Activated CD4-positive, CD25-positive, alpha-beta regulatory T cell (primary cell): ENCODE results near the gene SEMA5A.

Source experiments
- DNase-seq, 4 experiments: peaks; one replicate each; lab custom pipeline; 2025; lab: John Stamatoyannopoulos, UW

The SEMA5A gene

DNA sequence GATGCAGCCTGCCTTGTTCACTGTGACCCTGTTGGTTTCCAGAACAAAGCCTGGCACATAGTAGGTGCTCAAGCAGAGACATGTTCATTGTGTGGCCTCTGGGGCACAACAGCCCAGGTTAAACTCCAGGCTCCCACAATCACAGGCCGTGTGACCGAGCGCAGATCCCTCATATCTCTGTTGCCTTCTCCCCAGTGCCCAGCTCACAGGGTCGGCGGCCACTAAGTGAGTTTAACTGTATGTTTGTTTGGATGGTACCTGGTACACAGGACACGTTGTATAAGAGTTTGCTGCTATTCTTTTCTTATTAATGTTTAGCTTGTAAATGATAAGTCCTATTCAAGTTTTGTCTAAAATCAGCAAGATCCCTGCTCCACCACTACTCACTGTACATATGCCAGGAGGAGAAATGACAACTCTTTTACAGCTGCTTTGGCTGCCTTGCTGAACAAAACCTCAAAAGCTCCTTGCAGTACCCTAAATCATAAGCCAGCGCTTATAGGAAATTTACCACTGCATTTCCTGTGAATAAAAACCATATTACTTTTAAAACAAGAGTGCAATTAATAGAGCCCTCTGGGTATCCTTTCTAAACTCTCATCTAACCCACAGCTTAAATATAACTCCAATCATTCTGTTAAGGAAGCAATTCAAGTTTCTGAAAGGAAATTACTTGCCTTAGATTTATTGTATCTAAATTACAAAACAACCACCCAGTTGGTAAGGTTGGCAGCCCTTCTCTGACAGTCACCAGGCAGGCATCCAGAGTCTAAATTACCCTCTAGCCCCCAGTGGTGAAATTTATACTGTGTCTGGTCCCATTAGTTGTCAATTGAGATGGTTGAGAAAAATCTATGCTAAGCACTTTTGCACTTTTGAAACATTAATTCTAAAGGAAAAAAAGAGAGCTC lies 379.4 kb downstream of the SEMA5A start:
- no peak for DNase-seq

GRCh38 chr5:9165546-9165945 lies 380.3 kb downstream of the SEMA5A start:
- DNase-seq, result no peak

- no peak for DNase-seq
Measured at GRCh38 chr5:9160747-9161146, 385.1 kb downstream of the SEMA5A start.

GRCh38 chr5:9157811-9158210 lies 388.1 kb downstream of the SEMA5A start:
- no peak for DNase-seq

GRCh38 chr5:9157020-9157419 lies 388.9 kb downstream of the SEMA5A start:
- DNase-seq, result no peak

GRCh38 chr5:9156282-9156681 lies 389.6 kb downstream of the SEMA5A start:
- DNase-seq, result no peak

DNA sequence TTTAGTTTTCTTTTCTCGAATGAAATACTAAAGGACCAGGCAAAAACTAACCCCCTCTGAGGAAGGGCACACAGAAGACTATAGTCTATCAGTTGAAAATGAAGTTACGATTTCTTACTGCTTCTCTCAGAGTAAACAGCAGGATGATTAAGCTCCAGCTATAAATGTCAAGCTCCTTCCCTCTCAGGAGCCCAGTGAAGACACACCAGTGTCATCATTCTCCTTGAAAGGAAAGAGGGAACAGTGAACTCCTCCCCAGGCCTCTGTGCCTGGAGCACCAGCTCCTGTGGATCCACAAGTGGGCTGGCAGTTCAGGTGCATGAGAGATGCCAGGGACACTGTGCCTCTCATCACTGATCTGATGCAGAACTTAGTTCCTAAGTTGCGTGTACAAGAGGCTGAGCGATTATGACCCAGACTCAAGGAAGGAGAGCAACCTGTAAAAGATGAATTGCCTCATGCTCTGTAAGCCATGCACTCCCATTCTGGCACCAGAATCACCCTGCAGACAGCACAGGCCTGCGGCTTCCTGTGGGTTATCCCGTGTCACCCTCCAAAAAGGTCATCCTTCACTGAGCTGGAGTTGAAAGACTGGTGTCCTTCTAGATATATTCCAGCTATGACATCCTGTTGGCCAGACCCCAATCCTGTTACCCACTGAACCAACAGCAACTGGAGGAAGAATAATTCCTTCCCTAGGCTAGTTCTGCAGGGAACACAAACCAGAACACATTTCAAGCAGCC lies 394.0 kb downstream of the SEMA5A start:
- DNase-seq, result no peak

DNA sequence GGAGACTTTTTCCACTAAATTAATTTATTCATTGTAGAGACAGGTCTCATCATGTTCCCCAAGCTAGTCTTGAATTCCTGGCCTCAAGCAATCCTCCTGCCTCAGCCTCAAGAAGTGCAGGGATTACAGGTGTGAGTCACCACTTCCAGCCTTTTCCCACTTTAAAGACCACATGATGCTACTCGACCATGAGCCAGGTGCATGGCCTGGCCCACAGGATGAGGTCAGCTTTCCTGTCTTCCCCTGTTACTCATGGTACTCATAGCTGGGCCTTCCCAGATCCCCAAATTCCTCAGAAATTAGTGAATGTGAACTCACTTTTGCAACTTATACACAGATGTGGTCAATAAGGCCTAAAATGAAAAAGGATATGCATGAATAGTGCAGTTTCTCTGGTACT lies 395.9 kb downstream of the SEMA5A start:
- DNase-seq, result no peak

GRCh38 chr5:9148242-9148641 lies 397.6 kb downstream of the SEMA5A start:
- DNase-seq, result no peak

GRCh38 chr5:9140711-9141110 lies 405.2 kb downstream of the SEMA5A start:
- no peak for DNase-seq

DNA sequence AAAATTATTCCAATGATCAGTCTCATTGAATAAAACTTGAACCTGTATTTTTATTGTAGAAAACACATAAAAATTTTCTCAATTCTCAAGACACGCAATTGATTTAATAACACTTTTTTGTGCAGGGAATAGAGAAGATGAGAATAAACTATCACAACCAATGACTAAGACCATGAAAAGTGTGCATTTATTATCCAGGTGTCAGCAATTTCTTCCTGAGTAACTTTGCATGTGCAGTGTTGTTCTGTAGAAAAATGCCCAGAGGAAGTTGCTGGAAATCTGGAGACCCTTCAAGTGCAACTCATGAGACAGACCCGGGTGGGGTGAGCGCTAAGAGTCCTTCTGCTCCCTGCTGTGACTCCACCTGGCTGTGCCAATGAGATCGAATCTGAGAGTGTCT lies 405.7 kb downstream of the SEMA5A start:
- DNase-seq, result no peak

GRCh38 chr5:9139344-9139743 lies 406.5 kb downstream of the SEMA5A start:
- no peak for DNase-seq

DNA sequence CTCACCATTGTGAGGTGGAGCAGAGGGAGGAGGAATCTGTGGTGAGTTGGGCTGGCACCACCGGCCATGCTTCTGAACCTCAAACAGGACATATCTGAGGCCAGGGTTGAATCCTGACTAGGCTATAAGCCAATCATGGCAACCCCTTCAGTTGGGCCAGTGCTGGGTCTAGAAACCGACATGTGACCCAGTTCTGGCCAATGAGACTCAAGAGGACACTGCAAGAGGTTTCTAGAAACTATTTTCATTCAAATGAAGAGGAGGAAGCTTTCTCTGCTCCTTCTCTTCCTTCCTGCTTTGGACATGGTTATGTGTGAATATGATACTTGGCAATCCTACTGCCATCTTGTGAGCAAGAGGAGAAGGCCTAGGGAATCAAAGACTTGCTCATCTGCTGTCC lies 417.7 kb downstream of the SEMA5A start:
- no peak for DNase-seq

DNA sequence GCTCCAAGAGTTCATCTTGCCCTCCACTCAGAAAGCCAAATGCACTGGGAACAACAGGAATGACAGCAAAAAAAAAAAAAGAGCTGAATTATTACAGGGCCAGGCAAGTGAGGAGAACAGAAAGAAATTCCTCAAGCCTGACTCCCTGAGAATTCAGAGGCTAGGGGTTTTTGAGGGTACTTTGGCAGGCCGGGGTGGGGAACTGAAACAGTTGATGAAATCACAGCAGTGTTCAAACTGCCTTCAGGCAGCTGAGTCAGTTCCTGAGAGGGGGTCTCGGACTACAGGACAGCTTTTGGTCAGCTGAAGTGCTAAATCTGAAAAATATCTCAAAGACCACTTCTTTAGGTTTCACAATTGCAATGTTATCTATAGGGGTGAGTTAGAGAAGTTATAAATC lies 419.4 kb downstream of the SEMA5A start:
- DNase-seq, result no peak

DNA sequence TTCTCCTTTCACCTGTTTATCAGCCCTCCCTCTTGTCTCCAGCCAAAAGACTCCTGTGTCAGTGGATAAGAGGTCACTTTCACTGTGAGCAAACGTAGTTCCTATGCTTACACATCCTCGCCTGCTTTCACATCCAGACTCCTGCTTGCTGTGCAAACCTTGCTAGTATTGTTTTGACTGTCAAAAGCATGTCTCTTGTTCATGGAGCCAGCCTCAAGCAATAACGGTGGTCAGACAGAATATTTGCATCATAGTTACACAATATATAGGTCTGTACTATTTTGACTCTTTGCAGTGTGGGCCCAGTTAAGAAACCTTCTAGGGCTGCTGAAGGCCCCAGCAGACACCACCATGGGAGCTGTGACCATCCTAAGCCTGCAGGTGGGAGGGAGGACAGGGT lies 420.0 kb downstream of the SEMA5A start:
- DNase-seq, result no peak

DNA sequence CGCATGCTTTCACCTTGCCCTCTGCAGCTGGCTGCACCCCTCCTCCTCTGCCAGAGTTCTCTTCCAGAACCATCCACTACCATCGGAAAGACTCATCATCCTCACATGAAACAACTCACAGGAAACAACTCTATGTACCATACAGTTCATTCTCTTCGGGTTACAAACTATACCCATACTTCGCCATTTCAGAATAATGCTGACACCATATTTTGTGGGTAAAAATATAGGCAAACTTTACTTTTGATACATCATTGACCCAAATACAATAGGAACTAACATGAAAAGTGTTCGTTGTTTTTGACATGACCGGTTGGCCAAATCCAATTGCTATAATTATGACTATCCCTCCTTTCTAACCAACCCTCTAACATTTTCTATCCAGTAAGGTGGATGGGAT lies 421.0 kb downstream of the SEMA5A start:
- no peak for DNase-seq

GRCh38 chr5:9124071-9124470 lies 421.8 kb downstream of the SEMA5A start:
- DNase-seq, result no peak

GRCh38 chr5:9122528-9122927 lies 423.3 kb downstream of the SEMA5A start:
- no peak for DNase-seq

DNA sequence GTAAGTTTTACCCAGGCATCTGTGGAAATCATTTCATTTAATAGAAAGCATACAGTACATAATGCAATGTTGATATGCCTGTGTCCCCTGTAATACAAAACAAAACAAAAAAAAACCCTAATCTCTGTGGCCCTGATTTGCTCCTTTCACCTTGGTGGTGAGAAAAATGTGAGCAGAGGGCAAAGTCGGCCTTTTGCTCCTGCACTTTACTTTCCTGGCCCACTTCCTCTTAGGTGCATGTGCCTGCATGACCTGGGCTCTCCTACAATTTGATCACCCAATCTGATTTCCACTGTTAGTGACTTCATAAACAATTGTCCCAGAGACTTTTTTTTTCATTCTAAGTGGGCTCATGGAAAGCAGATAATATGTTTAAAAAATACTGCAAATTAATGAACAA lies 424.3 kb downstream of the SEMA5A start:
- DNase-seq, result no peak

DNA sequence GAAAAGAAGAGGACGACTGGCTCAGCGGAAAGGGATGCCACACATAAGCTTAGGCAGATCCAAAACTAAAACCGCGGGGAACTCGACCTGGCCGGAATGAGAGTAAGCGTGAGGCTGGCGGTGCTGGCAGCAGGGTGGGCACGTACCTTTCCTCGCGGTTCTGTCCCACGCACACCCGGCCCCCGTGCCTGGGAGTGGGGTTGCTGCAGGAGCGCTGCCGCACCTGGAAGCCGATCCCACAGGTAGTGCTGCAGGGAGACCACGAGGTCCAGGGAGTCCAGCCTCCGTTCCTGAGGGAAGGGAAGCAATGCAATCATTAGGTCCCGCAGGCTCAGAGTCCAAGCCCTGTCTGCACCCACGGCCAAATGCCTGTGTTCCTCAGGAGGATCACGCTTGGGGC lies 427.0 kb downstream of the SEMA5A start:
- no peak for DNase-seq

- no peak for DNase-seq
Measured at GRCh38 chr5:9115093-9115492, 430.8 kb downstream of the SEMA5A start.

DNA sequence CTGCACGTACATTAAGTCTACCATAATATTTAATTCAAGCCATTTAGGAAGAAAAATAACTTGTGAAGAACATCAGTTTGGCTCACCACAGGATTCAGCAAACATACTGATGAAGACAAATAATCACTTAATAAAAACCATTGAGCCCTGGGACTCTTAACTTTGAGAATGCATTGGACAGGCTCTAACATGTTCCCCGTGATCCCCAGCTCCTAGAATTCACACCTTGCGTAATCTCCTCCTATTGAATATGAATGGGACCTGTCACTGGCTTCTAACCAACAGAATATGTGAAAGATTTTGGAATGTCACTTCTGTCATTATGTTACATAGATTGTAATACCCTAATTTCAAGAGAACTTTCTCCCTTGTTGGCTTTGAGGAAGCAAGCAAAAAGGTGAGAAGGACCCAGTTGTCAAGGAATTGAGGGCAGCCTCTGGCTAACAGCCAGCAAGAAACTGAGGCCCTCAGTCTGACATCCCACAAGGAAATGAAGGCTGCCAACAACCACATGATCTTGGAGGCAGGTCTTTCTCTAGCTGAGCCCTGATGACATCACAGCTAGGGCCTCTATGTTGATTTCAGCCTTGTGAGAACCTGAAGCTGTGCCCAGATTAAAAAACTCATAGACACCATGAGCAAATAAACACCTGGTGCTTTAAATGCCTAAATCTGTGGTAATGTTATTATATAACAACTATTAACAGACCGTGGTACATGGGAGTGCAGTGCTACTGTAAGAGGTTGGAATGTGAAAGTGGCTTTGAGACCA lies 433.2 kb downstream of the SEMA5A start:
- no peak for DNase-seq

- DNase-seq, result no peak
Measured at GRCh38 chr5:9108162-9108561, 437.7 kb downstream of the SEMA5A start.
